GM10266 (cell line): Measurements from ENCODE around the gene PTPN13.
"Not testable (repeated sequence)": the region's sequence is repeated elsewhere in the genome, so short reads cannot be mapped to it uniquely, and the experiment has no call there.

ENCODE experiments used
- DNase-seq: peaks from one replicate; pipeline ENCODE4 v3.0.0; 2012; ENCODE audit errors: extremely low spot score
- TF ChIP-seq, protein P1 (sequence below): IDR thresholded peaks from 2 replicates; pipeline ENCODE4 v1.5.1; 2012; ENCODE audit warnings: mild to moderate bottlenecking, low read depth; ENCODE audit not compliant: control insufficient read depth, insufficient read depth; ENCODE audit errors: missing control alignments

PTPN13 gene

GRCh38 chr4:86640469-86640868 is 46.4 kb downstream of the PTPN13 start:
- TF ChIP-seq, protein P1, sequence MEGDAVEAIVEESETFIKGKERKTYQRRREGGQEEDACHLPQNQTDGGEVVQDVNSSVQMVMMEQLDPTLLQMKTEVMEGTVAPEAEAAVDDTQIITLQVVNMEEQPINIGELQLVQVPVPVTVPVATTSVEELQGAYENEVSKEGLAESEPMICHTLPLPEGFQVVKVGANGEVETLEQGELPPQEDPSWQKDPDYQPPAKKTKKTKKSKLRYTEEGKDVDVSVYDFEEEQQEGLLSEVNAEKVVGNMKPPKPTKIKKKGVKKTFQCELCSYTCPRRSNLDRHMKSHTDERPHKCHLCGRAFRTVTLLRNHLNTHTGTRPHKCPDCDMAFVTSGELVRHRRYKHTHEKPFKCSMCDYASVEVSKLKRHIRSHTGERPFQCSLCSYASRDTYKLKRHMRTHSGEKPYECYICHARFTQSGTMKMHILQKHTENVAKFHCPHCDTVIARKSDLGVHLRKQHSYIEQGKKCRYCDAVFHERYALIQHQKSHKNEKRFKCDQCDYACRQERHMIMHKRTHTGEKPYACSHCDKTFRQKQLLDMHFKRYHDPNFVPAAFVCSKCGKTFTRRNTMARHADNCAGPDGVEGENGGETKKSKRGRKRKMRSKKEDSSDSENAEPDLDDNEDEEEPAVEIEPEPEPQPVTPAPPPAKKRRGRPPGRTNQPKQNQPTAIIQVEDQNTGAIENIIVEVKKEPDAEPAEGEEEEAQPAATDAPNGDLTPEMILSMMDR: no peak
- no peak for DNase-seq

DNA sequence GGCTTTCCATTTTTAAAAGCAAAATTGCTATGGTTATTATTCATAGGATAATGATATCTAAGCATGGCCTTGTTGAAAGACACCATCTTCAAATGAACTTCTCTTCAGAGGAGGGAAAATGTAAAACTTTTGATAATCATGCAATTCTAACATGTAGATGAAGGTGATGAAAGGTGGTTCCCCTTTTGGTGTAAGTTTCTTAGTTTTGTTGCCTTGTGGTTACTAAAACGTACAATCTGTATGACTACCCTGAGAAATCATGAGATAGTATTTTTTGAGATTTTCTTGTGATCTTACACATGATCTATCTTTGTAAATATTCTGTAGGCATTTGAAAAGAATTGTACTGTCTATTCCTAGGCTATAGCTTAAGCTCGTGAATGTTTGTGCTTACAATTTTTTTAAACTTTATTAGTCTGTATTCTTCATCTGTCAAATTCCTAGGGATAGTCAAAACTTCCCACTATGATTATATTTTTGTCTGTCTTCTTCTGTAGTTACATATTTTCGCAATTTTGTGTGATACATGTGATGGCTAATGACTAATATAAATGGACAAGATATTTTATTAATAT is 47.5 kb downstream of the PTPN13 start:
- no peak for DNase-seq
- TF ChIP-seq, protein P1: no peak

DNA sequence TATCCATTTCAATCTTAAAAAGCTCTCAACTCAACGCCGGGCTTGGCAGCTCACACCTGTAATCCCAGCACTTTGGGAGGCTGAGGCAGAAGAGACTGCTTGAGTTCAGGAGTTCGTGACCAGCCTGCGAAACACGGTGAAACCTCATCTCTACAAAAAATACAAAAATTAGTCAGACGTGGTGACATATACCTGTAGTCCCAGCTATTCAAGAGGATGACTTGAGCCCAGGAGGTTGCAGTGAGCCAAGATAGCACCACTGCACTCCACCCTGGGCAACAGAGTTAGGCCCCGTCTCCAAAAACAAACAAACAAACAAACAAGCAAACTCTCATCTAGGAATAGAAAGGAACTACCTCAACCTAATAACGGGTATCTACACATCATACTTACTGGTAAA is 50.8 kb downstream of the PTPN13 start:
- DNase-seq: no peak
- TF ChIP-seq, protein P1: no peak

DNA sequence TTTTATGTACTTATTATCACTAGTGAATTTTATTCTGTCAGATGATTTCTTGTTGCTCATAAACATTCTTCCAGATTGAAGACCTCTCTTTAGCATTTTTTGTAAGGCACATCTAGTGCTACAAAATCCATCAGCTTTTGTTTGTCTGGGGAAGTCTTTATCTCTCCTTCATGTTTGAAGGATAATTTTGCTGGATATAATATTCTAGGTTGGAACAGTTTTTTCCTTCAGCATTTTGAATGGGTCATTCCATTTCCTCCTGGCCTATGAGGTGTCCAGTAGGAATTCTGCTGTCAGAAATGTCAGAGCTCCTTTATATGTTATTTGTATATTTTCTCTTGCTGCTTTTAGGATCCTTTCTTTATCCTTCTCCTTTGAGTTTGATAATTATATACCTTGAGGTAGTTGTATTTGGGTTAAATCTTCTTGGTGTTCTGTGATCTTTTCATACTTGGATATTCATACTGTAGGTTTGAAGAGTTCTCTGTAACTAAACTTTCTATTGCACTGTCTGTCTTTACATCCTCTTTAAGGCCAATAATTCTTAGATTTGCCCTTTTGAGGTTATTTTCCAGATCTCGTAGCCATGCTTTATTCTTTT is 58.3 kb downstream of the PTPN13 start:
- TF ChIP-seq, protein P1: no peak
- no peak for DNase-seq

GRCh38 chr4:86653237-86653865 is 59.2 kb downstream of the PTPN13 start:
- DNase-seq: no peak
- TF ChIP-seq, protein P1: peak; percentile 30

- DNase-seq: not testable (repeated sequence)
These were observed 62.7 kb downstream of the PTPN13 start for GRCh38 chr4:86656781-86657180.

GRCh38 chr4:86657382-86657781 is 63.3 kb downstream of the PTPN13 start:
- DNase-seq: no peak
- TF ChIP-seq, protein P1: no peak
